ENCODE measurements around the gene PRKN.
"Not testable (repeated sequence)": the region's sequence is repeated elsewhere in the genome, so short reads cannot be mapped to it uniquely, and the experiment has no call there.

PRKN gene

GRCh38 chr6:162448294-162448693 is 279.3 kb downstream of the PRKN start:
- DNase-seq (ENCODE audit: low read depth in 2 of 2) = no peak

- DNase-seq (ENCODE audit: low read depth in 2 of 2) = no peak
Observed at GRCh38 chr6:162443101-162443500, 284.5 kb downstream of the PRKN start.

GRCh38 chr6:162442687-162443086 is 284.9 kb downstream of the PRKN start:
- DNase-seq (ENCODE audit: low read depth in 2 of 2) = no peak

DNA sequence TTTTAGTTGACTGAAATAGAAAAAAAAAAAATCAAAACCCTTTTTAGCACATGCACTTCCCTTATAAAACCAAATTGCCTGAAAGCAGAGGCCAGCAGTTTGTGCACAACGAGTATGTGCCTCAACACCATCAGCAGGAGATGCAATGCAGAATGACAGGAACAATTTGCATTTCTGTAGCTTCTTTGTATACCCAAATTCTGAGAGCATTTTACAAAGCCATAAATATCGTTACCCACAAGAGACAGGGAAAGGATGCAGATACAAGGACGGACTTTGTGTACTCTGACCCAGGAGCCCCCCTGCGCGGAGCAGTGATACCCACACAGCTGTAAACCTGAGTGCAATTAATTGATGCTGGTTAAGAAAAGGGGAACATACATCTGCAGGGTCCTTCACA is 285.6 kb downstream of the PRKN start:
- DNase-seq (ENCODE audit: low read depth in 2 of 2) = no peak

DNA sequence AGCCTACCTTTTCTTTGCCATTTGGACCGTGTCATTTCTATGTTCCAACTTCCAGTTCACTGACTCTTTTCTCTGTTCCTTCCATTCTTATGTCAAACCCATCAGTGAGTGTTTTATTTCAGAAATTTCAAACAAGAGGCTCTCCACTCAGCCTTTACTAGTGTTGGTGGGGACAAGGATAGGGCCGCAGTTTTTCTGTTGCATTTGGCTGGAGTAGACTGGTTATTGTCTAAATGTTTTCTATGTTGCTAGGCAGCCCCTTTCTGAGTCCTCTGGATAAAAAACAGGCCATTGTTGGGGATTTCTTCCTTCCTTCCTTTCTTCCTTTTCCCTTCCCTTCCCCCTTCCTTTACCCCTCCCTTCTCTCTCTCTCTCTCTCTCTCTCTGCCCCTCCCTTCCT is 288.6 kb downstream of the PRKN start:
- DNase-seq (ENCODE audit: low read depth in 2 of 2) = no peak

DNA sequence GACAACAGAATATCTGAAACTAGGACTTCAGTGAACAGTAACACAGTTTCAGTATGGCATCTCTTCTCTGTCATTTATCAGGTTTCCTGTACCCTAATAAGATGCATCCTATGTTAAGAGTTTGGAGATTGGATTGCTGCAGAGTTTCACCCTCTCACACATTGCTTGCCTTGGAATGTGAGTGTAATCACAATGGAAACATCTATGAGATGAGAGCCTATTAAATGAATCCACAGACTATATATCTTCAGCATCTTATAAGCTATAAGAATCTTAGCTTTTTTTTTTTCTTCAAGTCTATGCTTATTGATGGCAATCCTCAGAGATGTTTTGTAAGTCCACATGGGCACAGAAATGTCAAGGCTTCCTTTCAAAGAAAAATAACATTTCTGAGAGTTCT is 292.5 kb downstream of the PRKN start:
- no peak for DNase-seq (ENCODE audit: low read depth in 2 of 2)

GRCh38 chr6:162421004-162421403 is 306.6 kb downstream of the PRKN start:
- no peak for DNase-seq (ENCODE audit: low read depth in 2 of 2)

GRCh38 chr6:162416831-162417537 is 310.6 kb downstream of the PRKN start:
- no peak for DNase-seq (ENCODE audit: low read depth in 2 of 2)

DNA sequence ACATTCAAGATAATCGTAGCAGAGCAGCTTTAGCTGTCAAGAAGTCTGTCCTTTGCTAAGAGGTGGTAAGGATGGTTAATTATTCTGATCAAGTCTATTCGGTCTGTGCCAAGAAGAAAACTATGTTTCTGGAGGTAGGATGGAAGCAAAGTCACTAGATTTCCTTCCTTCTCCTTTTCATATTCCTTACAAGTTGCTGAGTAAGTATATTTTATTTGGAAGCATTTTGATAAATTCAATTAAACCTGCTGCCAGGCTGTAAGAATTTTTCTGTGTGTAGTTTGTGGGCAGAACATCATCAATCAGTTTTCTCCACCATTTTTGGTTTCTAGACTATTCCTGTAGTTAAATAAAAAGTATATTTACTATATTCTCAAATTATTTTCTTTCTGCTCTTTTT is 311.3 kb downstream of the PRKN start:
- DNase-seq (ENCODE audit: low read depth in 2 of 2) = no peak

- DNase-seq (ENCODE audit: low read depth in 2 of 2) = no peak
Observed at GRCh38 chr6:162409741-162410691, 317.6 kb downstream of the PRKN start.

DNA sequence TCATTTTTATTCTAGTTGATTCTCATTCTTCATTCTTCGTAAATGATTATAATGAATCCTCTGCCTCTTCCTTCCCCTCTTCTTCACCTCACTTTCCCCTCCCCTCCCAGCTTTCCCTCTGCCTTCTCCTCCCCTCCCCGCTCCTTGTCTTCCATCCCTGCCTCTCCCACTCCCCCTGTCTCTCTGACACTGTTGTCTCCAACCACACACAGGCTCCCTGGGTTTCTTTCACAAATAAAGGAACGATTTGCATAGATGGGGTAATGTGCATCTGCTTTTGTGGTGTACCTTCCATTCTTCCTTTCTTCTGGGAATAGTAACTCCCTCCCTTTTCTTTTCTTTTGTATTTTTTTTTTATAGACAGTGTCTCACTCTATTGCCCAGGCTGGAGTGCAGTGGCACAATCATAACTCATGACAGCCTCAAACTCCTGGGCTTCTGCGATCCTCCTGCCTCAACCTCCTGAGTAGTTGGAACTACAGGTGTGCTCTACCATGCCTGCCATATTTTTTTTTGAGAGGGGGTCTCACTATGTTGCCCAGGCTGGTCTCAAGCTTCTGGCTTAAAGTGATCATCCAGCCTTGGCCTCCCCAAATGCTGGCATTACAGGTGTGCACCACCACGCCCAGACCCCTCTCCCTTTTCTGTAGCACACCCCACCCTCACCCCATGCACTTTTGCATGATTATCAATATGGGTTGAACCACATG is 318.6 kb downstream of the PRKN start:
- no peak for DNase-seq (ENCODE audit: low read depth in 2 of 2)

DNA sequence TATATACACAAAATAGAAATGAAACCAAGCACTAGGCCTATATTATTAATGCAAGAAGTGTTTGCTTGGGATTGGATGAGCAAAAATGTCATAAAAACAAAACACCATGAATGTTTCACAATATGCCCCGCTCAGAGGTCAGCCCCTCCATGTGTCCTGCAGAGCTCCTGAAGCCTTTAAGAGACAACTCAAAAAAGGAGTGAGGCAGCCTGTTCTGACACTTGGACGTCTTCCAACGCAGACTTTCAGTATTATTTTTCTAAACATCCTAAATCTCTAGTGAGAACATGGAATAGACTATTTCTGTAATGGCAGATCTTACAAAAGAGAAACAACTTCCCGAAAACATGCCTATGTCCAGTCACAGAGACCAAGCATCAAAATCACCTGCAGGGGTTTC is 322.6 kb downstream of the PRKN start:
- DNase-seq (ENCODE audit: low read depth in 2 of 2) = no peak

- no peak for DNase-seq (ENCODE audit: low read depth in 2 of 2)
Observed at GRCh38 chr6:162403031-162403430, 324.5 kb downstream of the PRKN start.

DNA sequence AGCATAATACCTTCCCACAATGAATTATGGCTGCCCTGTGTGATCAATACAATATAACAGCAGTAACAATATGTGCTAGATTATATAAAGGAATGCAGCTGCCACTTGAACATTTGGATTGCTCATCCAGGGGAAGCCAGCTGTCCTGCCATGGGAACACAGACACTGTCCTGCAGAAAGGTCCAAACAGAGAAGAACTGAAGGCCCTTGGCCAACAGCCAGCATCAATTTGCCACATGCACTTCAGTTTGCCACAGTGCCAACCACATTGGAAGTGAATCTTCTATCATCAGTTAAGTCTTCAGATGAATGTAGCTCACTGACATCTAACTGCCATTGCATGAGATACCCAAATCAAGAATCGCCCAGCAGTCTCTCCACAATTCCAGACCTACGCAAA is 332.4 kb downstream of the PRKN start:
- no peak for DNase-seq (ENCODE audit: low read depth in 2 of 2)

GRCh38 chr6:162390961-162391811 is 336.4 kb downstream of the PRKN start:
- DNase-seq (ENCODE audit: low read depth in 2 of 2) = not testable (repeated sequence)

GRCh38 chr6:162389343-162390085 is 338.1 kb downstream of the PRKN start:
- no peak for DNase-seq (ENCODE audit: low read depth in 2 of 2)

GRCh38 chr6:162388383-162388777 is 339.2 kb downstream of the PRKN start:
- no peak for DNase-seq (ENCODE audit: low read depth in 2 of 2)

DNA sequence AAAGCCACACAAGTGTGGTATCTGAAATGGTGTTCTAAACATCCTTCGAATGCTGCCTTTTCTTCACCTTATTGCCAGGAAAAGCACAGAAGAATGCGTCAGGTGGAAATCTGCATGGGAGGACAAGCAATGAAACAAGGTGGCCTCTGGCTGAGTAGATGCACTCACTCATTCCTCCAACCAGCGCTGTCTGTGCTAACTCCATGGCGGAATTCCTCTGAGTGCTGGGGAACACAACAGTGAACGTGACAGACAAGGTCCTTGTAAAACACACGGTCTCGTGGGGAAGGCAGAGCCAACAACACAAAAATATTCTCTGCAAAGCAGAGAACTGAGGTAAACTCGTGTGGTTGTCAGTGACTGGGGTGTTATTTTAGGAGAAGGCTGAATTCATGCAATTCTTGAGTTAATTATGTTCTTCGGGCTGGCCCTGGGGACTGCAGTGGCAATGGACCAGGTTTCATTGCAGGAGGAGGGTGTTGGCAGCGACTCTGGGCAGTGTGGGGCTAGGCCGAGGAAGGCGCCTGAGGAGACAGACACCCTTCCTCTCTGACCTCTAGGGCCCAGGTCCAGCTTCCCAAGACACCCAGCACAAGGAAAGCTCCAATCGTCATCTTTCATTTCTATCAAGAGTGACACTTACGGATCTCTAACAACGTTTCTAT is 339.7 kb downstream of the PRKN start:
- DNase-seq (ENCODE audit: low read depth in 2 of 2) = no peak

GRCh38 chr6:162385980-162386379 is 341.6 kb downstream of the PRKN start:
- DNase-seq (ENCODE audit: low read depth in 2 of 2) = no peak

DNA sequence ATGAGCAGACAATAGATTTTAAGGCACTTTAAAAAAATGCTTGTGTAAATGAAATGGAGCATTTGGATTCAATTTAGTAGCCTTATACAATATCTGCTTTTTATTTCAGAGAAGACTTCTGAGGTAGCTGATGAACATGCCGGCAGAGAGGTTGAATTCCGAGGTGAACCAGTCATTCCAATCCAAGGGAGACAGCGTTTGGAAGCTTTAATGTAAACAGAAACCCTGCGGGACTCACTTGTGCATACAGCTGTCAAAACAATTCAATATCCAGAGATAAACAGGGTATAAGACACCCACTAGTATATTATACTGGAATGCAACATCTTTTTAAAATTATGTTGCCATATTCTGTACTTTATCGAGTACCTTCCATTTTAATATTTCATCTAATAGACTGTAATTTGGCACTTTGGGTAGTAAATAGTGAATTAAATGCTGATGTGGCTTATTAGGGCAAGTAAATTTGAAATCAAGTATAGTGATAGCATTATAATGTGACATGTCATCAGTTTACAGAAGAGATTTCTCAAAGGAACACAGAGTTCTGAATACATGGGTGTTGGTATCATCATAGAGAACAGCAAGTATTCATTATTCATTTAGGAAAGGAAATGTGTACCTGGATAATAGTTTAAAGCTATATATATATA is 347.7 kb downstream of the PRKN start:
- DNase-seq (ENCODE audit: low read depth in 2 of 2) = no peak
